HEK293 (cell line): ENCODE measurements around the gene PDZD2.

ENCODE experiments used
- CTCF ChIA-PET: fragments of 350-600 bp; formaldehyde crosslinking; extraction: SDS; loops from one replicate; lab custom pipeline; 2021; ENCODE audit warnings: antibody characterized with exemption; lab: Yijun Ruan, JAX
- POLR2A ChIA-PET: fragments of 300-600 bp; formaldehyde crosslinking; extraction: SDS; loops from one replicate; lab custom pipeline; 2020; ENCODE audit warnings: antibody characterized with exemption, inconsistent platforms; lab: Yijun Ruan, JAX
- H3K27ac ChIP-seq: fragments of 200-500 bp; sonication (Bioruptor generic); 2 replicates; pipeline ENCODE4 v1.5.1; 2014; ENCODE audit warnings: low read depth, low read length, control low read depth, inconsistent platforms; ENCODE audit errors: extremely low read depth
- H3K36me3 ChIP-seq, 2 experiments: fragments of 200-500 bp in 1 of 2; sonication (Bioruptor generic) in 1 of 2; 1 replicate in 1 of 2; 2 replicates in 1 of 2; pipeline ENCODE4 v1.5.1; 2014 to 2017; ENCODE audit warnings: inconsistent platforms in 2 of 2, low read length in 2 of 2; ENCODE audit not compliant: control insufficient read depth in 2 of 2, insufficient read depth in 1 of 2
- H3K4me1 ChIP-seq: fragments of 200-500 bp; sonication (Bioruptor generic); 2 replicates; pipeline ENCODE4 v1.5.1; 2014; ENCODE audit warnings: mild to moderate bottlenecking, low read length, inconsistent platforms; ENCODE audit not compliant: control insufficient read depth, insufficient read depth
- H3K4me3 ChIP-seq: 2 replicates; pipeline ENCODE4 v1.5.1; 2011; ENCODE audit warnings: low read depth, mild to moderate bottlenecking, control low read depth, low read length, moderate library complexity
- H3K9me3 ChIP-seq: fragments of 200-500 bp; sonication (Bioruptor generic); 2 replicates; pipeline ENCODE4 v1.5.1; 2014; ENCODE audit warnings: low read depth, low read length, inconsistent platforms; ENCODE audit not compliant: control insufficient read depth, insufficient read depth
- BCL11A ChIP-seq: fragments of 450-650 bp; formaldehyde crosslinking; IDR thresholded peaks from 2 replicates; pipeline ENCODE4 v1.5.1; 2016; ENCODE audit warnings: low read depth, missing biosample characterization, missing genetic modification characterization
- BCL6B ChIP-seq: fragments of 450-650 bp; formaldehyde crosslinking; IDR thresholded peaks from 2 replicates; pipeline ENCODE4 v1.5.1; 2017; ENCODE audit warnings: missing biosample characterization, missing genetic modification characterization
- KLF1 ChIP-seq: fragments of 450-650 bp; formaldehyde crosslinking; IDR thresholded peaks from 2 replicates; pipeline ENCODE4 v1.5.1; 2016; ENCODE audit warnings: missing biosample characterization, missing genetic modification characterization
- MYNN ChIP-seq: fragments of 450-650 bp; formaldehyde crosslinking; IDR thresholded peaks from 2 replicates; pipeline ENCODE4 v1.5.1; 2016; ENCODE audit warnings: missing biosample characterization, missing genetic modification characterization, borderline replicate concordance
- YY2 ChIP-seq: fragments of 450-650 bp; formaldehyde crosslinking; IDR thresholded peaks from 2 replicates; pipeline ENCODE4 v1.5.1; 2016; ENCODE audit warnings: missing biosample characterization, missing genetic modification characterization
- ZBTB1 ChIP-seq: fragments of 450-650 bp; formaldehyde crosslinking; IDR thresholded peaks from 2 replicates; pipeline ENCODE4 v1.5.1; 2016; ENCODE audit warnings: missing biosample characterization, missing genetic modification characterization
- ZEB2 ChIP-seq: fragments of 450-650 bp; formaldehyde crosslinking; IDR thresholded peaks from 2 replicates; pipeline ENCODE4 v1.5.1; 2016; ENCODE audit warnings: missing biosample characterization, missing genetic modification characterization
- ZNF10 ChIP-seq: fragments of 450-650 bp; formaldehyde crosslinking; IDR thresholded peaks from 2 replicates; pipeline ENCODE4 v1.5.1; 2017; ENCODE audit warnings: missing biosample characterization, missing genetic modification characterization
- ZNF132 ChIP-seq: fragments of 450-650 bp; formaldehyde crosslinking; IDR thresholded peaks from 2 replicates; pipeline ENCODE4 v1.5.1; 2017; ENCODE audit warnings: missing biosample characterization, missing genetic modification characterization, borderline replicate concordance
- ZNF16 ChIP-seq: fragments of 450-650 bp; formaldehyde crosslinking; IDR thresholded peaks from 2 replicates; pipeline ENCODE4 v1.5.1; 2016; ENCODE audit warnings: low read depth, missing biosample characterization, missing genetic modification characterization
- ZNF214 ChIP-seq: fragments of 450-650 bp; formaldehyde crosslinking; IDR thresholded peaks from 2 replicates; pipeline ENCODE4 v1.5.1; 2017; ENCODE audit warnings: missing biosample characterization, mild to moderate bottlenecking, missing genetic modification characterization, borderline replicate concordance
- ZNF266 ChIP-seq: fragments of 450-650 bp; formaldehyde crosslinking; IDR thresholded peaks from 2 replicates; pipeline ENCODE4 v1.5.1; 2016; ENCODE audit warnings: missing biosample characterization, missing genetic modification characterization, low read depth
- ZNF350 ChIP-seq: fragments of 450-650 bp; formaldehyde crosslinking; IDR thresholded peaks from 2 replicates; pipeline ENCODE4 v1.5.0; 2017; ENCODE audit warnings: missing biosample characterization, mild to moderate bottlenecking, missing genetic modification characterization
- ZNF362 ChIP-seq: fragments of 450-650 bp; formaldehyde crosslinking; IDR thresholded peaks from 2 replicates; pipeline ENCODE4 v1.5.1; 2016; ENCODE audit warnings: missing biosample characterization, missing genetic modification characterization
- ZNF366 ChIP-seq: fragments of 450-650 bp; formaldehyde crosslinking; conservative IDR thresholded peaks from 2 replicates; pipeline ENCODE4 v1.5.1; 2016; ENCODE audit warnings: missing biosample characterization, missing genetic modification characterization
- ZNF391 ChIP-seq: fragments of 450-650 bp; formaldehyde crosslinking; IDR thresholded peaks from 2 replicates; pipeline ENCODE4 v1.5.1; 2016; ENCODE audit warnings: low read depth, missing biosample characterization, missing genetic modification characterization, borderline replicate concordance
- ZNF433 ChIP-seq: fragments of 450-650 bp; formaldehyde crosslinking; IDR thresholded peaks from 2 replicates; pipeline ENCODE4 v1.5.1; 2016; ENCODE audit warnings: missing biosample characterization, missing genetic modification characterization, low read depth
- ZNF571 ChIP-seq: fragments of 450-650 bp; formaldehyde crosslinking; IDR thresholded peaks from 2 replicates; pipeline ENCODE4 v1.5.0; 2017; ENCODE audit warnings: missing biosample characterization, missing genetic modification characterization
- ZNF623 ChIP-seq: fragments of 450-650 bp; formaldehyde crosslinking; IDR thresholded peaks from 2 replicates; pipeline ENCODE4 v1.5.1; 2016; ENCODE audit warnings: missing biosample characterization, missing genetic modification characterization
- ZNF677 ChIP-seq: fragments of 450-650 bp; IDR thresholded peaks from 2 replicates; pipeline ENCODE4 v1.5.0; 2018; ENCODE audit warnings: missing biosample characterization, mild to moderate bottlenecking, missing genetic modification characterization, moderate library complexity
- ZNF76 ChIP-seq: fragments of 450-650 bp; formaldehyde crosslinking; IDR thresholded peaks from 2 replicates; pipeline ENCODE4; 2016; ENCODE audit warnings: low read depth, missing biosample characterization, missing genetic modification characterization, borderline replicate concordance
- ZNF768 ChIP-seq: fragments of 450-650 bp; formaldehyde crosslinking; IDR thresholded peaks from 2 replicates; pipeline ENCODE4 v1.5.1; 2018; ENCODE audit warnings: missing biosample characterization, mild to moderate bottlenecking, missing genetic modification characterization
- TF ChIP-seq, protein P1 (sequence below): sonication (generic); formaldehyde crosslinking; IDR thresholded peaks from 2 replicates; pipeline ENCODE4 v1.8.1; 2022; ENCODE audit warnings: mild to moderate bottlenecking, moderate library complexity, missing genetic modification reagents
- TF ChIP-seq, protein P2 (sequence below): fragments of 450-650 bp; formaldehyde crosslinking; IDR thresholded peaks from 2 replicates; pipeline ENCODE4 v1.5.1; 2016; ENCODE audit warnings: missing biosample characterization, missing genetic modification characterization

PDZD2 gene

DNA sequence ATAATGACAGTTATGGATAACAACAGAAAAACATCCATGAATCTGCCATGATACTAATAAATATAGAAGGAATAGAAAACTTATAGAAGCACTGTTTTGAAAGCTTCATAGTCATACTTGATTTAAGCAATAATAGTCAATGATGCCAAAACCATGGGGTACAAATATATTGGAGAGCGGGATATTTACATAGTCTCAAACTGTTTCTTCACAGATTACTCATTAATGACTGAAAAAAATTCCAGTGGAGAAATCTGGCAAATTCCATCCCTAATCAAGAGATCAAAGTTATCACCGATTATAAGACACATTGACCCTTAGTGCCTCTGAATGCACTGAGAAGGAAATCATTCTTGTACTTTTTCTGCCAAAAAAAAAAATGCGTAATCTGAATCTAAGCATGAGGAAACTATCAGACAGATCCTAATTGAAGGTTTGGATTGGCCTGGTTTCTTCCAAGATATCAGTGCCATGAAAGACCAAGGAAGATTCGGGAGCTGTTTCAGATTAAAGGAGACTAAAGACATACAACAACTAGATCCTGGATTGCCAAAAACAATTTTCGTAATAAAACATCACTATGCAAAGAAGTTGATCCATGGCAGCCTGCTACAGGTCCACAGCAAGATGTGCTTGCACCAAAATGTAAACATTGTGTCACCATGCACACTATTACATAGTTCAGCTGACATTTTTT lies 429.0 kb downstream of the PDZD2 start (continued):
- TF ChIP-seq, protein P1, sequence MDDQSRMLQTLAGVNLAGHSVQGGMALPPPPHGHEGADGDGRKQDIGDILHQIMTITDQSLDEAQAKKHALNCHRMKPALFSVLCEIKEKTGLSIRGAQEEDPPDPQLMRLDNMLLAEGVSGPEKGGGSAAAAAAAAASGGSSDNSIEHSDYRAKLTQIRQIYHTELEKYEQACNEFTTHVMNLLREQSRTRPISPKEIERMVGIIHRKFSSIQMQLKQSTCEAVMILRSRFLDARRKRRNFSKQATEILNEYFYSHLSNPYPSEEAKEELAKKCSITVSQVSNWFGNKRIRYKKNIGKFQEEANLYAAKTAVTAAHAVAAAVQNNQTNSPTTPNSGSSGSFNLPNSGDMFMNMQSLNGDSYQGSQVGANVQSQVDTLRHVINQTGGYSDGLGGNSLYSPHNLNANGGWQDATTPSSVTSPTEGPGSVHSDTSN (CRISPR knock-in tag), result no peak
- TF ChIP-seq, all 188 proteins: peak for 0

DNA sequence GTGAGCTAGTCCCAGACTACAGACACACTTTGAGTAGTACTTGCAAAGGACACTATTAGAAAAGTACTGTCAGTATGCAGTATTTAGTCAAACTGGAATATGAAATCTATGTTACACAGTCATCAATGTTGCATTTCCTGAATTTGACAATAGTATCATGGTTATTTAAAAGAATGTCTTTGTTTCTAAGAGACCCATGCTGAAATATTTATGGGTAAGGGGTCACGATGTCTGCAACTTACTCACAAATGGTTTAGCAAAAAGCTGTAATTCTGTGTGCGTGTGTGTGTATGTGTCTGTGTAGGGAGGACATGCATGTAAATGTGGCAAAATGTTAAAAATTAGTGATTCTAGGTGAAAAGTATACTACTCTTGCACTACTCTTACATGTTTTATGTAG lies 429.6 kb downstream of the PDZD2 start:
- no peaks in the 10 kb centered on the region for H3K36me3 ChIP-seq
- no peaks in the 10 kb centered on the region for H3K4me1 ChIP-seq
- H3K4me3 ChIP-seq, result no peak overlapping the region
- TF ChIP-seq ZNF362 (tag by site-specific recombination) (no peak), MYNN (tag by site-specific recombination) (no peak), ZNF571 (no peak), KLF1 (tag by site-specific recombination) (no peak), ZNF76 (tag by site-specific recombination) (no peak), ZNF214 (tag by site-specific recombination) (no peak), ZNF366 (tag by site-specific recombination) (no peak)
- CTCF ChIA-PET, result interaction anchor here (0.6 to 1.3 kb wide), 7 partner anchors 7 to 403 kb away, joined by 3 to 6 read pairs (median 3); no protein-coding TSS in a partner anchor
- no peaks in the 10 kb centered on the region for H3K9me3 ChIP-seq
- no peak overlapping the region for H3K27ac ChIP-seq
- POLR2A ChIA-PET, result no interaction called here

- Histone ChIP-seq H3K9me3 (no peaks in the 10 kb centered on the region), H3K4me3 (no peak overlapping the region), H3K36me3 (no peaks in the 10 kb centered on the region), H3K4me1 (no peaks in the 10 kb centered on the region)
- ChIA-PET CTCF (interaction anchor here (0.9 to 1.3 kb wide), 2 partner anchors 13 to 23 kb away, joined by 3 read pairs; no protein-coding TSS in a partner anchor), POLR2A (no interaction called here)
- TF ChIP-seq ZNF768 (tag by site-specific recombination) (no peak), ZNF16 (tag by site-specific recombination) (no peak), BCL11A (no peak), ZNF132 (tag by site-specific recombination) (no peak), ZNF10 (no peak), YY2 (no peak), ZNF266 (tag by site-specific recombination) (no peak)
- TF ChIP-seq, all 188 proteins: peak for 0
- H3K27ac ChIP-seq, result no peak overlapping the region
Observed at GRCh38 chr5:32069396-32069795, 430.5 kb downstream of the PDZD2 start.

DNA sequence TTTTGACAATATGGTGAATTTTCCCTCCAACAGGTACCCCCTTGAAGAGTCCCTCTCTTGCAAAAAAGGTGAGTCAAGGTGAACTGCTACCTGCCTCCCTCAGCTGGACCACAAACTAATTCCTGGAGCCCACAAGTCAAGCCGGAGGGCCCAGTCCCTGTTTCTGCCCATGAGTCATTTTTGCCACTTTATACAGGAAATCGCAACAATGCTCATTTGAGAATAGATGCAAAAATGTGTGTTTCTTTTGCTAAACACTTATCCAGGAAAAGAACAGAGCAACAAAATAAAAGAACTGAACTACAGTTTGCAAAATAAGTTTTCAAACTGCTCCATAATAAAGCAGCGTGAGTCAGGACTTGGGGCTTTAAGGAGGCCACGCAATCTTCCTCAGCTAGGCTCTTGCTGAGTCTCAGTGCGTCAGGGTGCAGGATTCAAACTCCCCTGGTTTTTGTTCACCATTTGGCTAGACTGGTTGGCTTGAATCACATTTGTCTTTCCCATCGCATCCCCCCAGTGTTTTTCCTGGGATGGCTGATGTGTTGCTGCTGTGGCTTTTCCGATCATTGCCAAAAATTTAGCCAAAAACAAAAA lies 432.5 kb downstream of the PDZD2 start:
- H3K36me3 ChIP-seq, result no peaks in the 10 kb centered on the region
- ChIA-PET POLR2A (no interaction called here), CTCF (interaction anchor here (0.7 to 1.0 kb wide), 3 partner anchors 14 to 245 kb away, joined by 3 to 6 read pairs (median 3); no protein-coding TSS in a partner anchor)
- no peak overlapping the region for H3K4me3 ChIP-seq
- H3K9me3 ChIP-seq, result no peaks in the 10 kb centered on the region
- no peaks in the 10 kb centered on the region for H3K4me1 ChIP-seq
- no peak overlapping the region for H3K27ac ChIP-seq
- no peak for TF ChIP-seq ZNF677 (tag by site-specific recombination)
- TF ChIP-seq ZBTB1 (tag by site-specific recombination), result no peak
- TF ChIP-seq, protein P2, sequence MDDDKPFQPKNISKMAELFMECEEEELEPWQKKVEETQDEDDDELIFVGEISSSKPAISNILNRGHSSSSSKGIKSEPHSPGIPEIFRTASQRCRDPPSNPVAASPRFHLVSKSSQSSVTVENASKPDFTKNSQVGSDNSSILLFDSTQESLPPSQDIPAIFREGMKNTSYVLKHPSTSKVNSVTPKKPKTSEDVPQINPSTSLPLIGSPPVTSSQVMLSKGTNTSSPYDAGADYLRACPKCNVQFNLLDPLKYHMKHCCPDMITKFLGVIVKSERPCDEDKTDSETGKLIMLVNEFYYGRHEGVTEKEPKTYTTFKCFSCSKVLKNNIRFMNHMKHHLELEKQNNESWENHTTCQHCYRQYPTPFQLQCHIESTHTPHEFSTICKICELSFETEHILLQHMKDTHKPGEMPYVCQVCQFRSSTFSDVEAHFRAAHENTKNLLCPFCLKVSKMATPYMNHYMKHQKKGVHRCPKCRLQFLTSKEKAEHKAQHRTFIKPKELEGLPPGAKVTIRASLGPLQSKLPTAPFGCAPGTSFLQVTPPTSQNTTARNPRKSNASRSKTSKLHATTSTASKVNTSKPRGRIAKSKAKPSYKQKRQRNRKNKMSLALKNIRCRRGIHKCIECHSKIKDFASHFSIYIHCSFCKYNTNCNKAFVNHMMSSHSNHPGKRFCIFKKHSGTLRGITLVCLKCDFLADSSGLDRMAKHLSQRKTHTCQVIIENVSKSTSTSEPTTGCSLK (tag by site-specific recombination), result no peak
- no peak for TF ChIP-seq ZNF623 (tag by site-specific recombination)
- no peak for TF ChIP-seq ZEB2 (tag by site-specific recombination)
- no peak for TF ChIP-seq BCL6B (tag by site-specific recombination)
- TF ChIP-seq ZNF350 (tag by site-specific recombination), result no peak
- no peak for TF ChIP-seq ZNF391
- no peak for TF ChIP-seq ZNF433 (tag by site-specific recombination)
